ENCODE measurements around the gene DCDC2.

DNA sequence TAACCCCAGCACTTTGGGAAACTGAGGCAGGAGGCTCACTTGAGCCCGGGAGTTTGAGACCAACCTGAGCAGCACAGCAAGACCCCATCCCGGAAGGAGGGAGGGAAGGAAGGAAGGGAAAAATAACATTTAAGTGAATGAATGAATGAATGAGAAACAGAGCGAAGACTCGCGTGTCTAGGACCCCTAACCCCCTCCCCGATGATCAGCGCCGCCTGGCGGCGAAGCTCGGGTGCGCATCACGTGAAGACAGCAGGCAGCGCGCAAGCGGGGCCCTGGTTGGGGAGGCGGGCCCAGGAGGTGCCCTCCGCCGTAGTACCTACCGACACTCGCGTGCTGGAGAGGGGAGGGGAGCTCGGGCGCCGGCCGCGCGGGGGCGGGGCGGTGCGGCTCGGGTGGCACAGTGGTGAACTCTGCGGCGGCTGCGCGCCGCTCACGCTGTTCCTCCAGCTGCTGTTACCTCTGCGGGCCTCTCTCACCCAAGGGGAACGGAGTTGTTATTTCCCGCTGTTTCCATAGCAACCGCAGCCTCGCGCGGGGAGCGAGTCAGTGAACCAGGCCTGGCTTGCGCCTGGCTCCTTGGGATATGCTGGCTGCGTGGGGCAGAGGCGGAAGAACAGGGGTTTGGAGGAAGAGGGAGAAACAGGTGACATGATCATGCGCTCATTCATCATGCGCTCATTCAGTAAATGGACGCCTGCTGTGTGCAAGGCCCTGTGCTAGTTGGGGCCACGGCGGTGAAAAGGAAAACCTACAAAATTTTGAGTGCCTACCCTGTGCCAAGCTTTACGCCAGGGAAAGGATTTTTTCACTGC is 2.0 kb upstream of the DCDC2 start:
- TF ChIP-seq, protein P1, sequence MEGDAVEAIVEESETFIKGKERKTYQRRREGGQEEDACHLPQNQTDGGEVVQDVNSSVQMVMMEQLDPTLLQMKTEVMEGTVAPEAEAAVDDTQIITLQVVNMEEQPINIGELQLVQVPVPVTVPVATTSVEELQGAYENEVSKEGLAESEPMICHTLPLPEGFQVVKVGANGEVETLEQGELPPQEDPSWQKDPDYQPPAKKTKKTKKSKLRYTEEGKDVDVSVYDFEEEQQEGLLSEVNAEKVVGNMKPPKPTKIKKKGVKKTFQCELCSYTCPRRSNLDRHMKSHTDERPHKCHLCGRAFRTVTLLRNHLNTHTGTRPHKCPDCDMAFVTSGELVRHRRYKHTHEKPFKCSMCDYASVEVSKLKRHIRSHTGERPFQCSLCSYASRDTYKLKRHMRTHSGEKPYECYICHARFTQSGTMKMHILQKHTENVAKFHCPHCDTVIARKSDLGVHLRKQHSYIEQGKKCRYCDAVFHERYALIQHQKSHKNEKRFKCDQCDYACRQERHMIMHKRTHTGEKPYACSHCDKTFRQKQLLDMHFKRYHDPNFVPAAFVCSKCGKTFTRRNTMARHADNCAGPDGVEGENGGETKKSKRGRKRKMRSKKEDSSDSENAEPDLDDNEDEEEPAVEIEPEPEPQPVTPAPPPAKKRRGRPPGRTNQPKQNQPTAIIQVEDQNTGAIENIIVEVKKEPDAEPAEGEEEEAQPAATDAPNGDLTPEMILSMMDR (IDR thresholded peaks at IDR 0.05): peak; percentile 93
- TF ChIP-seq SMAD3 (CRISPR knock-in tag; IDR thresholded peaks at IDR 0.05; ENCODE audit: borderline replicate concordance) (no peak), ZNF232 (CRISPR knock-in tag; IDR thresholded peaks at IDR 0.05) (0 out of 2 replicates have a peak, but pooled peaks have one; percentile 67), CBFB (CRISPR knock-in tag; IDR thresholded peaks at IDR 0.05; ENCODE audit: low read depth) (no peak), ZNF263 (CRISPR knock-in tag; IDR thresholded peaks at IDR 0.05; ENCODE audit: low read depth) (no peak), SP1 (CRISPR knock-in tag; conservative IDR thresholded peaks at IDR 0.05) (peak; percentile 59; the same call in 1 of the 2 replicates), NR2C2 (CRISPR knock-in tag; IDR thresholded peaks at IDR 0.05) (no peak), FOXK1 (CRISPR knock-in tag; IDR thresholded peaks at IDR 0.05) (no peak; the same call in 1 of the 2 replicates), KAT7 (CRISPR knock-in tag; IDR thresholded peaks at IDR 0.05; ENCODE audit: borderline replicate concordance) (0 out of 2 replicates have a peak, but pooled peaks have one; percentile 38), FOXJ3 (CRISPR knock-in tag; IDR thresholded peaks at IDR 0.05; ENCODE audit: borderline replicate concordance) (no peak), ZNF416 (CRISPR knock-in tag; IDR thresholded peaks at IDR 0.05) (0 out of 2 replicates have a peak, but pooled peaks have one; percentile 63)
- TF ChIP-seq, protein P2, sequence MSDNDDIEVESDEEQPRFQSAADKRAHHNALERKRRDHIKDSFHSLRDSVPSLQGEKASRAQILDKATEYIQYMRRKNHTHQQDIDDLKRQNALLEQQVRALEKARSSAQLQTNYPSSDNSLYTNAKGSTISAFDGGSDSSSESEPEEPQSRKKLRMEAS (CRISPR knock-in tag; IDR thresholded peaks at IDR 0.05): peak; percentile 34; the same call in 1 of the 2 replicates
